COLO829 (cell line): ENCODE results near the gene LMO4.

Experiments
- DNase-seq: peaks from one replicate; pipeline ENCODE4 v3.0.0; 2012; ENCODE audit warnings: low spot score

The LMO4 gene

GRCh38 chr1:87358219-87358618, 29.5 kb downstream of the LMO4 start:
- DNase-seq, result no peak

- no peak for DNase-seq
These were observed 30.9 kb downstream of the LMO4 start for GRCh38 chr1:87359586-87359985.

DNA sequence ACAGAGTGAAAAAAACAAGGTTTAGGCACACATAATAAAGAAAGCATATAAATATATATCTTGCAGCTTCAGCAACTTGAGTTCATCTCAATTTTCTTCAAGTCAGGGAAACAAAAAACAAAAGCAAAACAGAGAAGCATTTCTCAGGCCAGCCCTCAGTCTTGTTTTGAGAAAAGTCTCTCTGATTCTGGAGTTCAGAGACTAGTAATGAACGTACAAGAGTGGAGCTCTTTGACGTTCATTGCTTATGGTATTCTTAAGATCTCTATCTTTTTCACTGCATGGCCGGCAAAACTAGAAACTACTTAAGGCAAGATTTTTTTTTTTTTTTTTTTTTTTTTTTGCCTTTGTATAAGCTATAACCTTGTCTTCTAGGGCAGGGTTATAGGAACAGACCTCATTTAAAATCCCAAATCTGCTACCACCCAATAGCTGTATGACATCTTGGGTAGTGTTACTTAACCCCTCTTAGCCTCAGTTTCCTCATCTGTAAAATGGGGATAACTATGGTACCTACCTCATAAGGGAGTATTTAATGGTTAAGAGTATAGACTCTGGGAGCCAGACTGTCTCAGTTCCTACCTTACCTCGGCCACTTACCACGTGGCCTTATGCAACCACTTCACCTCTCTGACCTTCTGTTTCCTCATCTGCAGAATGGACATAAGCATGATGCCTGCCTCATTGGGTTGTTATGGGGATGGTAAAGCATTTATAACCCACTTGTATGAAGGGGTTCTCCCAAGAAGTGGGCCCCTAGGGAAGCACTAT, 33.6 kb downstream of the LMO4 start:
- no peak for DNase-seq

- no peak for DNase-seq
These were observed 34.2 kb downstream of the LMO4 start for GRCh38 chr1:87362834-87363426.

- no peak for DNase-seq
These were observed 38.9 kb downstream of the LMO4 start for GRCh38 chr1:87367549-87367948.

DNA sequence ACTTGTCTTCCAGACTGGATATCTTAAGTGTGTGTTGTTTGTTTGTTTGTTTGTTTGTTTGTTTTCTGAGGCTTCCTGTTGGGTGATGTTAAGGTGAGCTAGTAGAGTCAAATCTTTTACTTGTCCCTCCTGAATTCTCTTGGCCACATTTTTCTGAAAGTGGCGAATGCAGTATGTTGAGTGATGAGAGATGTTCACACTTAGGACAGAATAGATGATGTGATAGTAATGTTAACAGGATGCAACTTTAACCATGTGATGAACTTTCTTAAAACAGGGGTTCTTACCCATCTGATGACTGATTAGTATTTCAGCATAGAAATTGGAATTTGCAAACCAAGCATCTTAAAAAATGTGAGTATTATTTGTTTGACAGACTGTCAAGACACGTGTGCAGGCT, 40.2 kb downstream of the LMO4 start:
- DNase-seq, result no peak

DNA sequence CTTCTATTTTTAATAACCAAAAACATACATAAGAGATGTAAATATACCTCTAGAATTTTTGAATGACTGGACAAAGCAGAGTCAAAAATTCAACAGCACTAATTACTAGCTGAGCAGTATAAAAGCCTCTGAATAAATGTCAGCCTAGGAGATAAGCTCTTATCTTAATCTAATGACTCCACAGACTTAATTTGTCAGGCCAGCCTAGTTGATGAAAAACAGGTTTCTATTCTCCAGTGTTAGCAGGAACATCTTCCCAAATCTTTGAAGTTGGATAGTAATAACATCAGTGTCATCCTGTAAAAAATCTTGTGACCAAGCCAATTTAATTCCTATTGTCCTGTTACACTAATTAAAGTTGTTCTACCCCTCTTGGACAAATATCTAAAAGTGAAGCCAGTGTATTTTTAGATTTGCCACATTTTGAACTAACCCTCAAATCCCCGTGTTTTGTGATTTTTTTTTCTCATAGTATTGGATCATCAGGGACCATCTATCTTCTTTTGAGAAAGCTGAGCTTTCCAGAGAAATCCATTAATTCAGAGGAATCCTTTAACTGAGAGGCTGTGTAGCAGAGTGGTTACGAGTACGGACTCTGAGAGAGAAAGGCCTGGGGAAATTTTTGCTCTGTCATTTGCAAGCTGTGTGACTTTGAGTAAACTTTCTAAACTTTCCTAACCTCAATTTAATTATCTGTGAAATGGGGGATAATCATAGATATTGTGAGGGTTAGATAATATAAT, 41.2 kb downstream of the LMO4 start:
- no peak for DNase-seq

DNA sequence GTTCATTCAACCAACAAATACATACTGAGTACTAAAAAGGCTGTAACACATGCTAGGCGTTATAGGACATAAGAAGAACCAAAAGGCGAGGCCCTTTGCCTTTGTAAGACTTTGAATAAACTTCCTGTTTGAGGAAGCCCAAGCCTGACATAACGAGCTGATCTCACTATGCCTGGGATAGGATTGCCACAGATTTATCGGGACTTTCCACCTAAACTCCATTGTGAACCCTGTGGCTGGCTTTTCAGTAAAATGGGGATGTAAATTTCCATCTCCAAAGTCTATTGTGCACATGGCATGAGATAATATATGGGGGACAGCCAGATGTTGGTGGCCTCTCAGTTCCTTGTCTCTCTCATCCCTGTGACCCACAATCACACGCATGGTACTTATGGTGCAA, 41.9 kb downstream of the LMO4 start:
- DNase-seq, result no peak

DNA sequence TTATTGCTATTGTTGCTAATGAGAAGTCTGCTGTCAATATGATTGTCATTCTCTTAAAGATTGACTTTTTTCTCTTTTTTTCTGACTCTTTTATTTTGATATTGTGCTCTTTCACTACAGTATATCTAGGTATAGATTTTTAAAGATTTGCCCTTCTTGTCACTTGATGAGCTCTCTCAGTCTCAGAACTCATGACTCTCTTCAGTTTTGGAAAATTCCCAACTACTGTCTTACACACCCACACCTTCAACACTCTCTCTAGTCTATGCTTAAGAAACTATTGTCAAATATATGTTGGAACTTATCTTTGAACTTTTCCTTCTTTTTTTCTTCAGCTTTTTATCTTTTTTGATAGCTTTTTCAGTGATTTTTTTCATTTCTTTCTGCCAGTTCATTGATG, 50.6 kb downstream of the LMO4 start:
- no peak for DNase-seq

GRCh38 chr1:87386217-87386790, 57.6 kb downstream of the LMO4 start:
- no peak for DNase-seq

- DNase-seq, result no peak
These were observed 59.7 kb downstream of the LMO4 start for GRCh38 chr1:87388411-87388810.

- no peak for DNase-seq
These were observed 60.3 kb downstream of the LMO4 start for GRCh38 chr1:87389011-87389410.

GRCh38 chr1:87389546-87389945, 60.9 kb downstream of the LMO4 start:
- DNase-seq, result no peak

GRCh38 chr1:87392248-87393192, 63.8 kb downstream of the LMO4 start:
- no peak for DNase-seq

DNA sequence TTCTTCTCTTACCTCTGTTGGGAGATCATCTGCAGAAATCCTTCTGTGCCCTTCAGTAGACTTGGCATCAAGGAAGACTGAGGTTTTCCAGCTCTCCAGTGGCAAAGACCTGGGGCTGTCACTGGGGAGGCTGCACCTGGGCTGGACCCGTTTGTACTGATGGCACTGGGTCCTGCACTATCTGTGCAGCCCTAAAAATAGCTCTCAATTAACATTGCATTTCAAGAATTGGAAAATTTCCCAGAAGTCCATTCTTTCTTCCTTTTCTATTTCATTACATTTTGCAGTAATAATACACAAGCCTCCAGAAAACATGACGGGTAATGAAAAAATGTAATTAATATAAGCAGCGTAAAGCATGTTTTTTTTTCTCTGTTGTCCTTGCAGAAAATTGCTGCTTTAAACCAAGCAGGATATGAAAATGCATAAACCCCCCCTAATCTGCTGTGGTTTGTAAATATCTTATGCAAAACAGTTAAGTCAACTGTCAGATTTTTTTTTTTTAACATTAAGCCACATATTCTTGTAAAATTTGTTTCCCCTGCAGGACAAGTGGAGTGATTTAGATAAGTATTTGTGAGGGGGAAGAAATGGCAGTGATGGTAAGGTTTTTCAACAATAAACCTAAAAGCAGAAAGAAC, 64.9 kb downstream of the LMO4 start:
- no peak for DNase-seq

- DNase-seq, result no peak
These were observed 65.8 kb downstream of the LMO4 start for GRCh38 chr1:87394513-87394912.

GRCh38 chr1:87394982-87395381, 66.3 kb downstream of the LMO4 start:
- DNase-seq, result no peak
